ENCODE data around the gene DCST2. TPM values are rescaled to one million over a fixed set of nuclear protein-coding genes. Genes with fewer than 3 reads are reported as not detected.

DCST2 gene
- total RNA-seq, 4 donors from 2014 or later, result 0.34 to 3.7 (median 2.6) TPM; not detected in 1

- TF ChIP-seq CTCF (IDR thresholded peaks at IDR 0.05; ENCODE audit: low read depth), result no peak
These were observed 15.7 kb downstream of the DCST2 start for GRCh38 chr1:155017946-155018316.

- no peak for TF ChIP-seq CTCF (IDR thresholded peaks at IDR 0.05; ENCODE audit: low read depth)
These were observed 16.3 kb downstream of the DCST2 start for GRCh38 chr1:155017041-155017945.

- TF ChIP-seq CTCF (IDR thresholded peaks at IDR 0.05; ENCODE audit: low read depth), result no peak
These were observed 17.2 kb downstream of the DCST2 start for GRCh38 chr1:155016231-155016831.

- TF ChIP-seq CTCF (IDR thresholded peaks at IDR 0.05; ENCODE audit: low read depth), result no peak
These were observed 17.9 kb downstream of the DCST2 start for GRCh38 chr1:155015527-155016230.

GRCh38 chr1:155014709-155015508, 18.7 kb downstream of the DCST2 start:
- TF ChIP-seq CTCF (IDR thresholded peaks at IDR 0.05; ENCODE audit: low read depth), result no peak

GRCh38 chr1:155013632-155014031, 19.9 kb downstream of the DCST2 start:
- no peak for TF ChIP-seq CTCF (IDR thresholded peaks at IDR 0.05; ENCODE audit: low read depth)

All from subcutaneous adipose tissue (tissue), 4 donors.